ENCODE results near the gene ATOH8. TPM values are rescaled to one million over a fixed set of nuclear protein-coding genes. Genes with fewer than 3 reads are reported as not detected.
A peak's percentile ranks its signal among the peaks of the same experiment; 100 is the strongest.

ATOH8 gene
- total RNA-seq, 1 donor from 2014 or later = 2.2 TPM

- H3K27ac Mint-ChIP-seq (ENCODE audit: unreplicated experiment) = no peak overlapping the region
These were observed 711 bp upstream of the ATOH8 start for GRCh38 chr2:85753035-85753524.

GRCh38 chr2:85754313-85755095 lies 713 bp downstream of the ATOH8 start:
- DNase-seq (ENCODE audit: low spot score) = no peak
- peaks cover 20% of the 10 kb centered on the region for H3K27me3 Mint-ChIP-seq (ENCODE audit: low read depth)
- H3K27ac Mint-ChIP-seq (ENCODE audit: unreplicated experiment) = no peak overlapping the region
- no peaks in the 10 kb centered on the region for H3K36me3 Mint-ChIP-seq (ENCODE audit: low read depth)
- peak; percentile 44 for TF ChIP-seq CTCF (IDR thresholded peaks at IDR 0.05)
- no peaks in the 10 kb centered on the region for H3K9me3 Mint-ChIP-seq (ENCODE audit: low read depth)
- H3K4me1 Mint-ChIP-seq (ENCODE audit: low read depth) = peaks cover 31% of the 10 kb centered on the region
- peak overlapping the region; percentile 82 for H3K4me3 Mint-ChIP-seq (ENCODE audit: unreplicated experiment)

More at GRCh38 chr2:85753035-85753524, 711 bp upstream of the ATOH8 start:
- no peak for TF ChIP-seq CTCF (IDR thresholded peaks at IDR 0.05)
- H3K9me3 Mint-ChIP-seq (ENCODE audit: low read depth) = no peaks in the 10 kb centered on the region
- peaks cover 16% of the 10 kb centered on the region for H3K27me3 Mint-ChIP-seq (ENCODE audit: low read depth)
- H3K36me3 Mint-ChIP-seq (ENCODE audit: low read depth) = no peaks in the 10 kb centered on the region
- peaks cover 40% of the 10 kb centered on the region for H3K4me1 Mint-ChIP-seq (ENCODE audit: low read depth)
- no peak for DNase-seq (ENCODE audit: low spot score)
- H3K4me3 Mint-ChIP-seq (ENCODE audit: unreplicated experiment) = peak overlapping the region; percentile 77

GRCh38 chr2:85755122-85756027 lies 1.6 kb downstream of the ATOH8 start:
- H3K4me3 Mint-ChIP-seq (ENCODE audit: unreplicated experiment) = peak overlapping the region; percentile 82
- H3K4me1 Mint-ChIP-seq (ENCODE audit: low read depth) = peaks cover 28% of the 10 kb centered on the region
- H3K9me3 Mint-ChIP-seq (ENCODE audit: low read depth) = no peaks in the 10 kb centered on the region
- TF ChIP-seq CTCF (IDR thresholded peaks at IDR 0.05) = no peak
- DNase-seq (ENCODE audit: low spot score) = no peak
- peaks cover 23% of the 10 kb centered on the region for H3K27me3 Mint-ChIP-seq (ENCODE audit: low read depth)
- no peak overlapping the region for H3K27ac Mint-ChIP-seq (ENCODE audit: unreplicated experiment)
- H3K36me3 Mint-ChIP-seq (ENCODE audit: low read depth) = no peaks in the 10 kb centered on the region

- Mint-ChIP-seq H3K27me3 (ENCODE audit: low read depth) (peaks cover 24% of the 10 kb centered on the region), H3K36me3 (ENCODE audit: low read depth) (no peaks in the 10 kb centered on the region), H3K4me3 (ENCODE audit: unreplicated experiment) (no peak overlapping the region), H3K27ac (ENCODE audit: unreplicated experiment) (no peak overlapping the region), H3K9me3 (ENCODE audit: low read depth) (no peaks in the 10 kb centered on the region), H3K4me1 (ENCODE audit: low read depth) (peaks cover 28% of the 10 kb centered on the region)
- TF ChIP-seq CTCF (IDR thresholded peaks at IDR 0.05) = no peak
- DNase-seq (ENCODE audit: low spot score) = no peak
These were observed 2.4 kb downstream of the ATOH8 start for GRCh38 chr2:85756195-85756594.

- no peak for DNase-seq (ENCODE audit: low spot score)
- H3K9me3 Mint-ChIP-seq (ENCODE audit: low read depth) = no peaks in the 10 kb centered on the region
- peaks cover 25% of the 10 kb centered on the region for H3K4me1 Mint-ChIP-seq (ENCODE audit: low read depth)
- H3K27ac Mint-ChIP-seq (ENCODE audit: unreplicated experiment) = no peak overlapping the region
- no peak for TF ChIP-seq CTCF (IDR thresholded peaks at IDR 0.05)
- H3K4me3 Mint-ChIP-seq (ENCODE audit: unreplicated experiment) = no peak overlapping the region
- H3K36me3 Mint-ChIP-seq (ENCODE audit: low read depth) = no peaks in the 10 kb centered on the region
- peaks cover 21% of the 10 kb centered on the region for H3K27me3 Mint-ChIP-seq (ENCODE audit: low read depth)
These were observed 3.1 kb downstream of the ATOH8 start for GRCh38 chr2:85756822-85757435.

Data from chondrocyte (in vitro differentiated cells).